ENCODE results near the gene N4BP2.
A peak's percentile ranks its signal among the peaks of the same experiment; 100 is the strongest.

Gene N4BP2

GRCh38 chr4:40193578-40193977, 136.9 kb downstream of the N4BP2 start:
- no peak for DNase-seq

- peak; percentile 53 for DNase-seq
Observed at GRCh38 chr4:40194602-40195161, 138.0 kb downstream of the N4BP2 start.

- no peak for DNase-seq
Observed at GRCh38 chr4:40195182-40196177, 138.8 kb downstream of the N4BP2 start.

- no peak for DNase-seq
Observed at GRCh38 chr4:40196272-40196671, 139.6 kb downstream of the N4BP2 start.

GRCh38 chr4:40196724-40197281, 140.2 kb downstream of the N4BP2 start, which contains the start of gene RHOH:
RHOH (plus strand) TSS chr4:40197031; CDS start chr4:40243387, 46,356 bp downstream.
- DNase-seq = peak; percentile 87

- DNase-seq = no peak
Observed at GRCh38 chr4:40197879-40198689, 141.4 kb downstream of the N4BP2 start.

GRCh38 chr4:40199179-40199670, 142.6 kb downstream of the N4BP2 start:
- peak; percentile 37 for DNase-seq

- DNase-seq = peak; percentile 72
Observed at GRCh38 chr4:40199999-40200874, 143.6 kb downstream of the N4BP2 start.

- no peak for DNase-seq
Observed at GRCh38 chr4:40200875-40201801, 144.5 kb downstream of the N4BP2 start.

- no peak for DNase-seq
Observed at GRCh38 chr4:40201898-40202297, 145.2 kb downstream of the N4BP2 start.

GRCh38 chr4:40202474-40202873, 145.8 kb downstream of the N4BP2 start:
- no peak for DNase-seq

- DNase-seq = no peak
Observed at GRCh38 chr4:40204507-40205258, 148.0 kb downstream of the N4BP2 start.

- peak; percentile 46 for DNase-seq
Observed at GRCh38 chr4:40205259-40206198, 148.9 kb downstream of the N4BP2 start.

- no peak for DNase-seq
Observed at GRCh38 chr4:40206426-40206825, 149.8 kb downstream of the N4BP2 start.
